ENCODE measurements around the gene SGSM1.
"Not testable (repeated sequence)": the region's sequence is repeated elsewhere in the genome, so short reads cannot be mapped to it uniquely, and the experiment has no call there.

Gene SGSM1

GRCh38 chr22:24893341-24894070, 87.5 kb downstream of the SGSM1 start:
- in situ Hi-C loops (cut with HindIII; ENCODE audit: low sequenced_read_pairs), result no loop called here

GRCh38 chr22:24894220-24894975, 88.4 kb downstream of the SGSM1 start:
- in situ Hi-C loops (cut with HindIII; ENCODE audit: low sequenced_read_pairs), result no loop called here

- in situ Hi-C loops (cut with HindIII; ENCODE audit: low sequenced_read_pairs), result no loop called here
Measured at GRCh38 chr22:24894998-24895397, 89.0 kb downstream of the SGSM1 start.

- in situ Hi-C loops (cut with HindIII; ENCODE audit: low sequenced_read_pairs), result no loop called here
Measured at GRCh38 chr22:24901448-24901847, 95.4 kb downstream of the SGSM1 start.

- in situ Hi-C loops (cut with HindIII; ENCODE audit: low sequenced_read_pairs), result no loop called here
Measured at GRCh38 chr22:24905909-24906308, 99.9 kb downstream of the SGSM1 start.

- in situ Hi-C loops (cut with HindIII; ENCODE audit: low sequenced_read_pairs), result not testable (repeated sequence)
Measured at GRCh38 chr22:24907101-24907500, 101.1 kb downstream of the SGSM1 start.

- in situ Hi-C loops (cut with HindIII; ENCODE audit: low sequenced_read_pairs), result no loop called here
Measured at GRCh38 chr22:24920029-24920428, 114.0 kb downstream of the SGSM1 start.

GRCh38 chr22:24925586-24926427, 119.8 kb downstream of the SGSM1 start:
- in situ Hi-C loops (cut with HindIII; ENCODE audit: low sequenced_read_pairs), result no loop called here

- in situ Hi-C loops (cut with HindIII; ENCODE audit: low sequenced_read_pairs), result no loop called here
Measured at GRCh38 chr22:24926428-24926725, 120.4 kb downstream of the SGSM1 start.

GRCh38 chr22:24926849-24927579, 121.0 kb downstream of the SGSM1 start:
- in situ Hi-C loops (cut with HindIII; ENCODE audit: low sequenced_read_pairs), result no loop called here

- in situ Hi-C loops (cut with HindIII; ENCODE audit: low sequenced_read_pairs), result no loop called here
Measured at GRCh38 chr22:24928322-24928721, 122.3 kb downstream of the SGSM1 start.

- in situ Hi-C loops (cut with HindIII; ENCODE audit: low sequenced_read_pairs), result no loop called here
Measured at GRCh38 chr22:24930678-24931077, 124.7 kb downstream of the SGSM1 start.

GRCh38 chr22:24935771-24936483, 129.9 kb downstream of the SGSM1 start:
- in situ Hi-C loops (cut with HindIII; ENCODE audit: low sequenced_read_pairs), result no loop called here

- in situ Hi-C loops (cut with HindIII; ENCODE audit: low sequenced_read_pairs), result no loop called here
Measured at GRCh38 chr22:24937114-24937513, 131.1 kb downstream of the SGSM1 start.

GRCh38 chr22:24938741-24939341, 132.8 kb downstream of the SGSM1 start:
- in situ Hi-C loops (cut with HindIII; ENCODE audit: low sequenced_read_pairs), result no loop called here

- in situ Hi-C loops (cut with HindIII; ENCODE audit: low sequenced_read_pairs), result loop anchor here (10.0 kb wide), 1 partner anchor 242 kb away; no protein-coding TSS in a partner anchor
Measured at GRCh38 chr22:24942301-24942700, 136.3 kb downstream of the SGSM1 start.

- in situ Hi-C loops (cut with HindIII; ENCODE audit: low sequenced_read_pairs), result loop anchor here (10.0 kb wide), 1 partner anchor 240 kb away; no protein-coding TSS in a partner anchor
Measured at GRCh38 chr22:24944217-24944937, 138.4 kb downstream of the SGSM1 start.

- in situ Hi-C loops (cut with HindIII; ENCODE audit: low sequenced_read_pairs), result loop anchor here (5.0 to 10.0 kb wide), 3 partner anchors 97 to 239 kb away; no protein-coding TSS in a partner anchor
Measured at GRCh38 chr22:24945430-24945829, 139.4 kb downstream of the SGSM1 start.

GRCh38 chr22:24947383-24947782, 141.4 kb downstream of the SGSM1 start:
- in situ Hi-C loops (cut with HindIII; ENCODE audit: low sequenced_read_pairs), result loop anchor here (5.0 to 10.0 kb wide), 3 partner anchors 95 to 237 kb away; no protein-coding TSS in a partner anchor

Measured in endothelial cell of hepatic sinusoid (primary cell).